HG03469 (cell line): ENCODE measurements around the gene ACBD6.
"Not testable (repeated sequence)": the region's sequence is repeated elsewhere in the genome, so short reads cannot be mapped to it uniquely, and the experiment has no call there.

Source experiments
- ATAC-seq: cut with Tn5 transposase; IDR thresholded peaks from one replicate; pipeline ENCODE4 v1.9.1; 2021; ENCODE audit warnings: mild to moderate bottlenecking, moderate library complexity, moderate number of reproducible peaks; ENCODE audit not compliant: unreplicated experiment

ACBD6 gene

DNA sequence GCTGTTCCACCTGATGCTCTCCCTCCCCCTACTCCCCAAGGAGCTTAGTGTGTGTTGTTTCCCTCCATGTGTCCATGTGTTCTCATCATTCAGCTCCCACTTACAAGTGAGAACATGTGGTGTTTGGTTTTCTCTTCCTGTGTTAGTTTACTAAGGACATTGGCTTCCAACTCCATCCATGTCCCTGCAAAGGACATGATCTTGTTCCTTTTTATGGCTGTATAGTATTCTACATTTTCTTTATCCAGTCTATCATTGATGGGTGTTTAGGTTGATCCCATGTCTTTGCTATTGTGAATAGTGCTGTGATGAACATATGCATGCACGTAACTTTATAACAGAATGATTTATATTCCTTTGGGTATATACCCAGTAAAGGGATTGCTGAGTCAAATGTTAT lies 81.2 kb downstream of the ACBD6 start:
- ATAC-seq = not testable (repeated sequence)

DNA sequence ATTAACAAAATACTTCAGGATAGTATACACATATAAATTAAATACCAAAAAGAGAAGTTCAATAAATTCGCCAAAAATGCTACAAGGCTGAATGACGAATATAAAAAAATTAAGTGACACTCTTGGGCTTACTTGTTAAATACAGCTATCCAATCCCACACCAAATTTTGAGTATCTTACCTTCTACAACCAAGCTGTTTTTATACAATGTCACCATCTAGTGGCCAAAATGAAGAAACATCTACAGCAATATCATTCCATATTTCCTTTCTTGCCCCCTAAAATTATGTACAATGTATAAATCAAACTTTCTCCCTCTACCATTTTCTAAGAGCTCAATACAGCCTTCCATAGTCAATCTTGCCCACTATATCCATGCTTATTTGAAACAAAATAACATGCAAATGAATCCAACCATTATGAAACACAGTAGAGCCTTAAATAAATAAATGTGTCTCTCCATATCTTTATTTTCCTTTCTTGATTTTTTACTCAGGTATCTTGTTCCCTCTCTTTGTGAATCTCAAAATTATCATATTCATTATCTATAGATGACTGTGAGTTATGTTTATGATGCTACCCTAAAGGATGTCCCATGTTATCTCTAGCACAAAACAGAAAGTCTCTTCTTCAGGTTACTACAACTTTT lies 86.3 kb downstream of the ACBD6 start:
- no peak for ATAC-seq

DNA sequence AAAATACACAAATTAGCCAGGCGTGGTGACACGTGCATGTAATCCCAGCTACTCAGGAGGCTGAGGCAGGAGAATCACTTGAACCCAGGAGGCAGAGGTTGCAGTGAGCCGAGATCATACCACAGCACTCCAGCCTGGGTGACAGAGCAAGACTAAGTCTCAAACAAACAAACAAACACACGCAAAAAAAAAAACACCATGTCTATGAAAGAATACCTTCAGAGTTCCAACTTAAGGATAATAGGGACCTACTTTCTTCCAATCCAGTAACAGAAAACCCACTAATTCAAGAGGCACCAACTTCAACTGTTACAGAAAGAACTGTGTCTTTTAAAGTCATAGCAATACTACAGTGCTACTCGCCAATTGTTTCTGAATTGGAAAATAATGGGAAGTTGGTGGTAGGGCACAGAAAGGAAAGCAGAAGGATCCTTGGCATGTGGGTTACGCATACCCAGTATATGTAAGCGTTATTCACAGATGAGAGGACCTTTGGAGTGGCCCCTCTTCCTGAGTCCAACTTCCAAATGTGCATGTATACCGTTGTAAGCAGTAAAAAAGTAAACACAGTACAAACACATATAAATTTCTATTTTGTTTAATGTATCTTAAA lies 87.0 kb downstream of the ACBD6 start:
- ATAC-seq = no peak

DNA sequence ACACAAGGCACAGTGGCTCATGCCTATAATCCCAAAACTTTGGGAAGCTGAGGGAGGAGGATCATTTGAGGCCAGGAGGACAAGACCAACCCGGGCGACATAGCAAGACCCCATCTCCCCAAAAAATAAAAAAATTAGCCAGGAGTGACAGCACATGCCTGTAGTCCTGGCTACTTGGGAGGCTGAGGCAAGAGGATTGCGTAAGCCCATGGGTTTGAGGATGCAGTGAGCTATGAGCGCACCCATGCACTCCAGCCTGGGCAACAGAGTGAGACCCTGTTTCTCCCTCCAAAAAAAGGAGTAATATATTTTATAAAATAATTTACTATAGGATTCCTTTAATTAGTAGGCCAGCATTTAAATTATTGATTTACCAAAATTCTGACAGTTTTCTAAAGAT lies 89.8 kb downstream of the ACBD6 start:
- no peak for ATAC-seq

DNA sequence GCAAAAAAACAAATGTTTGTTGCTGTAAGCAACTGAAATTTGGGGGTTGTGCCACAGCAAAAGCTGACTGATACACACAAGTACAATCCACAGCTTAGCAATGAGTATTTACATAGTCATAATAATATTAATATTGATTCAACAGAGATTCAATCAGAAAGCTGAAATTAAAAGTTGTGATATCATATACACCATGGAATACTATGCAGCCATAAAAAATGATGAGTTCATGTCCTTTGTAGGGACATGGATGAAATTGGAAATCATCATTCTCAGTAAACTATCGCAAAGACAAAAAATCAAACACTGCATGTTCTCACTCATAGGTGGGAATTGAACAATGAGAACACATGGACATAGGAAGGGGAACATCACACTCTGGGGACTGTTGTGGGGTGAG lies 94.2 kb downstream of the ACBD6 start:
- ATAC-seq = not testable (repeated sequence)

DNA sequence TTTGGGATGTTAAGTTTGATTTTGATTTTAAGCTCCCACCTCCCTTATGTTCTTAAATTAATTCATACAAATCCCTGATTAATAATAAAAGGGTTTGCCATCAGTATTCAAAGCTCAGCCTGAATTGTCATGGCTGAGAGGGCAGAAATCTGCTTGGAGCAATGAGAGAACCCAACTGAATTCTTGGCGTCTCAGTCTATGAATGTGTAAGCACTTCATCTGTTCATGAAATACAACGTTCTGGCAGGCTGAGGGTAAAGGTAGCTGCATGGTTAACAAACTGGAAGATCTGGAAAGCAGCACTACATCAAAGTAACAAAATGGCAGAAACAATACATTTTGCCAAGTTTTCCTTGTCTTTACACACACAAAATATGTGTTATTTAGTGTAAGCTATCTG lies 95.3 kb downstream of the ACBD6 start:
- ATAC-seq = no peak

DNA sequence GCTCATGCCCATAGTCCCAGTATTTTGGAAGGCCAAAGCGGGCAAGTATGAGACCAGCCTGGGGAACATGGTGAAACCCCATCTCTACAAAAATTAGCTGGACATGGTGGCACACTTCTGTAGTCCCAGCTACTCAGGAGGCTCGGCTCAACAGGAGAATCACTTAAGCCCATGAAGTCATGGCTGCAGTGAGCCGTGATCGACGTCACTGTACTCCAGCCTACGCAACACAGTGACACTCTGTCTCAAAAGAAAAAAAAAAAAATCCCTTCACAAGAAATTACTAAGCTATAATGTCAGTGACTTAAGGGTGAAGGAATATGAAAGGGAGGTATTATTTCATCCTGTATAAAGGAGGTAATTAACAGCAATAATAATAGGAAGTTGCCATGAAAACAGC lies 99.8 kb downstream of the ACBD6 start:
- ATAC-seq = no peak

DNA sequence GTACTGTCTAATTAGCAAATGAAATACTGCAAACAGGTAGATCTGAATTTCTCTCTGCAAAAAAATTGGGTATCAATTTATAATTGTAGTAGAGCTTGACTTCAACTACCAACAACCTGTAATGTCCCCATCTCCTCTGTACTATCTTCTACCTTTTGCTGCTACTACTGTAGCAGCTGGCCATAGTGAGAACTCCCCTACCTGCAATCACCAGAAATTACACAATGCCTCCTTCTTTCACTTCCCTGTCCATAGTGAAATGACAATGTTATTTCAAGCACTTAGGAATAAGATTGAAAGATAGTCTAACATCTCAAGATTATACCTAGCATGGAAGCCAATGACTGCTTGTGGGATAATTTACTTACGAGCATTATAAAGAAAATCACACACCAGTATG lies 100.4 kb downstream of the ACBD6 start:
- no peak for ATAC-seq

DNA sequence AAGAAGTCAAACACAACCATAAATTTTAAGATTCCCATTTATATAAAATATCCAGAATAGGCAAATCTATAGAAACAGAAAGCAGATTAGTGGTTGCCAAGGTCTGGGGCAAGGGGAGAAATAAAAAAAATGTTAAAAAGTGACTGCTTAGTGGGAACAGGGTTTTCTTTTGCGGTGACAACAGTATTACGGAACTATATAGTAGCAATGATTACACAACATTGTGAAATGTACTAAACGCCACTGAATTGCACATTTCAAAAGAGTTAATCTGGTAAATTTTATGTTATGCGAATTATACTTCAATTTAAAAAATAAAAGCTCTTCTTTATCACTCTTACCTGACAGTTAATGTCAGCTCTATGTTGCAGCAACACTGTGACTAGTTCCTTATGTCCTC lies 105.2 kb downstream of the ACBD6 start:
- ATAC-seq = no peak

DNA sequence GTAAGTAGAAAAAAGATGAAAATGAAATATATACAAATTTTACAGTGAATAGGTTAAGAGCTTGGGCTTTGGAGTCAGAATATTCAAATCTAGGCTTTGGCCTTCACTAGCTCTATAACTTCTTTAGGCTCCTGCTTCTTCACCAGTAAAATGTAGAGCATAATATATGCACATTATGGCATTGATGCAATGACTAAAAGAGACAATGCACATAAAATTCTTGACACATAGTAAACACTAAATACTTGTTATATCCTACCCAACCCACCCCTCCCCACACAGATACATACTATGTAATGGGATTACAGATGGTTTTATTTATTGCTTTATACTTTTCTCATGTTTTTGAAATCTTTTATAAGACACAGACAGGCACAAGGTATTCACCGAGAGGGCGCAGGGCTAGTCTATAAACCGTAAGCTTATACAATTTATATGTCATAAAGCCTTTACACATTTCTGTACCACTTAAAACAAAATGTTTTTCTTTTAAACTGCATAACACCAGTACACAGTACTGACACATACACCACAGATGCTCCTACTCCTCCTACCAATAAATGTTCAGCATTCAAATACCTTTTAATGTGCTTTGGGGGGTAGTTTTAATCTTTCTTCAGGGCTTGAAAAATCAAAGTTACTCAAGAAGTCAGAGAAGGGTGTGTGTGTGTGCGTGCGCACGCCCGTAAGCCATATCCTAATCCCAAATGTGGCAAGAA lies 109.8 kb downstream of the ACBD6 start:
- no peak for ATAC-seq

DNA sequence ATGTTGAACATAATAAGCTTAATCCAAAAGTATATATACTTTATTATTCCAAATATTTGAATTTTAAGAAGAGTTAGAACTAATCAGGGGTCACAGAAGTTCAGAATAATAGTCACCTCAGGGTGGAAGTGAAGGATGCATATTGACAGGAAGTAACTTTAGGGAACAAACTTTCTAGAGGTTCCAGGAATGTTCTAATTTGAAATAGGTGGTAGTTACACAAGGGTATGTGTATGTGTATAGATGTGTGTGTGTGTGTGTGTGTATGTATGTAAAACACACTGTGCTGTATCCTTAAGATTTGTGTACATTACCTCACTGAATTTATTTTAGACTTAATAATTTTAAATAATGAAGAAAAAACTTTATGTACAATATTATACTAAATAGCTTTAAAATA lies 110.4 kb downstream of the ACBD6 start:
- ATAC-seq = no peak

DNA sequence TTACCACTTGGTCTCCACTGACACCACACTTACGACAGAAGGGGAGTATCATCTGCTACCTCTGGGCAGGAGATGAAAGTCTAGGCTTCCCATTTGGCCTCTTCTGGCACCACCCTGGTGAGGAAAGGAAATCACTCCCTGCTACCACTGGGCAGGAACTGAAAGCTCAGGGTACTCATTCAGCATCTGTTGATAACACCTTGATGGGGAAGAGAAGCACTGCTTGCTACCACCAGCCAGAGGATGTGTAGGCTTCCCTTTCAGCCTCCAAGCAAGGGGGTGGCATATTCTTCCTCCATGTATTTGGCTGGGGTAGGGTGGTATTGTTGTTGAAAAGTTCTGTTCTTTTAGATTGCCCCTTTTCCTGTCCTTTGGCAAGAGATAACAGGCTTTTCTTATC lies 115.0 kb downstream of the ACBD6 start:
- ATAC-seq = no peak

DNA sequence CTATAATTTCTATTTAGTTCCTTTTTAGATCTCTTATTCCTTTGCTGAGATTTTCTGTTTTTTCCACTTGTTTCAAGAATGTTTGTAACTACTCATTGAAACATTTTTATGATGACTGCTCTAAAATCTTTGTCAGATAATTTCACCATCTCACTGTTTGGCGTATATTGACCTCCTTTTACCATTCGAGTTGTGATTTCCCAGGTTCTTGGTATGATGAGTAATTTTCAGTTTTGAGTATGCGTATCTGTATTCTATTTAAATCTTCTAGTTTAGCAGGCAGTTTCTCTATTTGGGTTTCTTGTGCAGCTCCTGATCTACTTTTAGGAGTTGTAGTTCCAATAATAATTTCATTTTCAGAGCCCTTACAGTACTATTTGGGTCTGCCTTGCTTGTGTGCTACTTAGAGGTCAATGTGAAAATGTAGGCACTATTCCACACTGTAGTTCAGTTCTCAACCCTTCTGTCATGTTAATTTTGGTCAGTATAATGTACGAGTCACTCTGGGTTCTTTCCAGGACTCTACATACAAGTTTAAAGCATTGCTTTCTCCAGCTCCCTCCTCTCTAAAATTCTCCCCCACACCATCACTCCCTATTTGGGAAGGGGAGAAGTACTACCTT lies 115.5 kb downstream of the ACBD6 start:
- no peak for ATAC-seq

DNA sequence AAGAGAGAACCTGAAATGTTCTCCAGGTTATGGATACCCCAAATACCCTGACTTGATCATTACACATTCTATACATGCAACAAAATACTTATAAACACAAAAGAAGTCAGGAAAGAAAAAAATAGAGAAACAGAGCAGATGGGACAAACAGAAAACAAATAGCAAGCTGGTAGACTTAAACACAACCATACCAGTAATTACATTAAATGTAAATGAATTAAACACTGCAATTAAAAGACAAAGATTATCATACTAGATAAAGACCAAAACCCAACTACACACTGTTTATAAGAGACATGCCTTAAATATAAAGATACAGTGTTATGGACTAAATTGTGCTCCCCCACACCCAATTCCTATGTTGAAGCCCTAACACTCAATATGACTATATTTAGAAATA lies 117.2 kb downstream of the ACBD6 start:
- no peak for ATAC-seq

DNA sequence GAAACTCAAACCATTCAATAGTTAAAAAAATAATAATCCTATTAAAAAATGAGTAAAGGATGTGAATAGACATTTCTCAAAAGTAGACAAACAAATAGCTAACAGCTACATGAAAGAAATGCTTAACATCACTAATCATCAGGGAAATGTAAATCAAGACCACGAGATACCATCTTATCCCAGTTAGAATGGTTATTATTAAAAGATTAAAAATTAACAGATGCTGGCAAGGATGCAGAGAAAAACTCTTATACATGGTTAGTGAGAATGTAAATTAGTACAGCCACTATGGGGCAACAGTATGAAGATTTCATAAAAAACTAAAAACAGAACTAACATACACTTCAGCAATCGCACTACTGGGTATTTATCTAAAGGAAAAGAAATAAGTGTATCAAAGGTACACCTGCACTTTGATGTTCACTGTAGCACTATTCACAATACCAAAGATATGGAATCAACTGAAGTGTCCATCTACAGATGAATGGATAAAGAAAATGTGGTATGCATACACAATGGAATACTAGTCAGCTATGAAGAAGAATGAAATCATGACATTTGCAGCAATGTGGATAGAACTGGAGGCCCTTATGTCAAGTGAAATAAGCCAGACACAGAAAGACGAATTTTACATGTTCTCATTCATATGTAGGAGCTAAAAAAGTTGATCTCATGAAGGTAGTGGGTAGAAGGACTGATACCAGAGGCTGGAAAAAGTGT lies 117.9 kb downstream of the ACBD6 start:
- ATAC-seq = no peak

DNA sequence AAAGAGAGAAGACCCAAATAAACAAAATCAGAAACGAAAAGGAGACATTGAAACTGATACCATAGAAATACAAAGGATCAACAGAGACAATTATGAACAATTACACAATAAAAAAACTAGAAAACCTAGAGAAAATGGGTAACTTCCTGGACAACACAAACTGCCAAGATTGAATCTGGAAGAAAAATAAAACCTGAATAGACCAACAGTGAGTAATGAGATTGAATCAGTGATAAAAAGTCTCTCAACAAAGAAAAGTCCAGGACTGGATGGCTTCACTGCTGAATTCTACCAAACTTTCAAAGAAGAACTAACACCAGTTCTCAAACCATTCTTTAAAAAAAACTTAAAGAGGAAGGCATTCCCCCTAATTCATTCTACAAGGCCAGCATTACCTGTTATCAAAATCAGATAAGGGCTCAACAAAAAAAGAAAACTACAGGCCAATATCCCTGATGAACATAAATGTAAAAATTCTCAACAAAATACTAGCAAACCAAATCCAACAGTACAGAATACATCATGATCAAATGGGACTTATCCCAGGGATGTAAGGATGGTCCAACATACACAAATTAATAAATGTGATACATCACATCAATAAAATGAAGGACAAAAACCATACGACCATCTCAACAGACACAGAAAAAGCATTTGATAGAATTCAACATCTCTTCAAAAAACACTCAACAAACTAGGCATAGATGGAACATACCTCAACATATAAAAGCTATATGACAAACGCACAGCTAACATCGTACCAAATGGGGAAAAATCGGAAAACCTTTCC lies 119.9 kb downstream of the ACBD6 start:
- ATAC-seq = no peak

DNA sequence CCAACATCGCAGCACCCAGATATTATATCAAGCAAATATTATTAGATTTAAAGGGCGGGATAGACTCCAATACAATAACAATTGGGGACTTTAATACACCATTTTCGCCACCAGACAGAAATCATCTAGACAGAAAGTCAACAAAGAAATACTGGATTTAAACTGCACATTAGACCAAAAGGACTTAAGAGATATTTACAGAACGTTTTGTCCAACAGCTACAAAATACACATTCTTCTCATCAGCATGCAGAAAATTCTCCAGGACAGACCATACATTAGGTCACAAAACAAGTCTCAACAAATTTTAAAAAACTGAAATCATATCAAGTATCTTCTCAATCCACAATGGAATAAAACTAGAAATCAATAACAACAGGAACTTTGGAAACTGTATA lies 121.2 kb downstream of the ACBD6 start:
- ATAC-seq = no peak

DNA sequence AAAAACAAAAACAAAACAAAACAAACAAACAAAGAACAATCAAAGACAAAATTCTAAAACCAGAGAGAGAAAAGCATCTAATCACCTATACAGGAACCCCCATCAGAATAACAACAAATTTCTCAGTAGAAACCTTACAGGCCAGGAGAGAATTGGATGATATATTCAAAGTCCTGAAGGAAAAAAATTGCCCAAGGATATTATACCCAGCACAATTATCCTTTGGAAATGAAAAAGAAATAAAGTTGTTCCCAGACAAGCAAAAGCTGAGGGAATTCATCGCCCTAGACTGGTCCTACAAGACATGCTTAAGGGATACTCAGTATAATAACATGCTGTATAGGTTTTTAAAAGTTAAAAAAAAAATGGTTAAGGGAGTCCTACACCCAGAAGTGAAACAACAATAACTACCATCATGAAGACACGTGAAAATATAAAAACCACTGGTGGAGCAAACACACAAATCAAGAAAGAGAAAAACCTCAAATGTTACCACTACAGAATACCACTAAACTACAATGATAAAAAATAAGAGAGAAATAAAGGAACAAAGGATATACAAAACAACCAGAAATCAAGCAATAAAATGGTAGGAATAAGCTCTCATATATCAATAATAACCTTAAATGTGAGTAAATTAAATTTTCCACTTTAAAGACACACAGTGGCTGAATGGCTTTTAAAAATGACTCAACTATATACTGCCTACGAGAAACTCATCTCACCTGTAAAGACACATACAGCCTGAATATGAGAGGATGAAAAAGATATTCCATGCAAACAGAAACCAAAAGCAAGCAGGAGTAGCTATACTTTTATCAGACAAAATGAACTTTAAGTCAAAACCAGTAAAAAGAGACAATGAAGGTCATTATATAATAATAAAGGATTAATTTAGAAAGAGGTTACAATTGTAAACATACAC lies 121.9 kb downstream of the ACBD6 start:
- no peak for ATAC-seq

DNA sequence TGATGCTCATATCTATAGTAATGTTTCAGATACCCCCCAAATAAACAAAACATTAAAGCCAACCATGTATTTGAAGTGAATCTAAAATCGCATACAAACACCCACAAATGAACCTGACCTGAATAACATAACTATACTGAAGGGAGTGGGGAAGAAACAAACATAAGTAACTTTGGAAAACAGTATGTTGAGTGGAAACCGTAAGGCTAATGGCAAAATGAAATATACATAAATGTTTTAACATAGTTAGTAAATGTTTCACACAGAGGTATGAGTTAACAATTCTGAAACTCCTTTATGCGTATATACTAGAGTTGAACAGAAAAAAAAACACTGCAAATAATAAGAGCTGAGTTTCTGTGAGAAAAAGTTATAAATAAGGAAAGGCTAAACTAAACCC lies 125.6 kb downstream of the ACBD6 start:
- ATAC-seq = no peak
